SH-SY5Y (cell line): ENCODE measurements around the gene SERINC4.

Source experiments
- GATA2 ChIP-seq: IDR thresholded peaks from 2 replicates; pipeline ENCODE4 v1.6.1; 2011; ENCODE audit warnings: mild to moderate bottlenecking, low read depth, low read length
- GATA3 ChIP-seq: IDR thresholded peaks from 2 replicates; pipeline ENCODE4 v1.6.1; 2011; ENCODE audit warnings: low read depth, mild to moderate bottlenecking, low read length, moderate library complexity

SERINC4 gene

DNA sequence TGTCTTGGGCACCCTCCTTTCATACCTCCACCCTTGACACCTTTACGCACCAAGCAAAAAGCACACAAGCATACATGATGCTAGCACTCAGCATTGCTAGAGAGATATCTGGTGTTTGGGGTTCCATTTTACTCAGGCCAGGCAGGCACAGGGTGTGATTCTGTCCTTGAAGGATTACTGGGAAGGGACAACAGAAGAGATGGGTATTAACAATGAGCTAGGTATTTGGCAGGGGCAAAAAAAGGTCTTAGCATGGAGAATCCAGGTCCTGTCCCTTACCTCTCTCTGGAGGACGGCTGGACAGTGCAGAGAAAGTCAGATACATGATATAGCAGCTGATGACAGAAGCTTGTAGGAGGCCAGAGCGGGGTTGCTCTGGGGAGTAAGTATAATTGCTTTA lies 3.5 kb downstream of the SERINC4 start:
- TF ChIP-seq GATA2 = no peak
- TF ChIP-seq GATA3 = no peak

DNA sequence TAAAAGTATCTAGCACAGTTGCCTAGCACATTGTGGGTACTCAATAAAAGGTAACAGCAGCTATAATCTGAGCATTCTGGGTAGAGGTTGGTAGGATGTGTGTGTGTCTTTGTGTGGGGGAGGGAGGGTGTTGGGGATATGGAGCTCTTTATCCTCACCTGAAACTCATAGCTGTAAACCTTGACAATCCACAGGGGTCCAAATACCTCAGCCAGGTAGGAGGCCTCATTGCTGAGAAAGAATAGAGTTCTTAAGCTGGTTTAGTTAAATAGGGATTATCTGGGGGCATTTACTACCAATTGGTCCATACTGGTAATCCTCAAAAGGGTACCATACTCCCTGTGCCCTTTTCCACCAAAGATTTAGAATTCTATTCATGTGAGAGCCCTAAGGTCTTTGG lies 4.0 kb downstream of the SERINC4 start:
- TF ChIP-seq GATA2 = no peak
- no peak for TF ChIP-seq GATA3

DNA sequence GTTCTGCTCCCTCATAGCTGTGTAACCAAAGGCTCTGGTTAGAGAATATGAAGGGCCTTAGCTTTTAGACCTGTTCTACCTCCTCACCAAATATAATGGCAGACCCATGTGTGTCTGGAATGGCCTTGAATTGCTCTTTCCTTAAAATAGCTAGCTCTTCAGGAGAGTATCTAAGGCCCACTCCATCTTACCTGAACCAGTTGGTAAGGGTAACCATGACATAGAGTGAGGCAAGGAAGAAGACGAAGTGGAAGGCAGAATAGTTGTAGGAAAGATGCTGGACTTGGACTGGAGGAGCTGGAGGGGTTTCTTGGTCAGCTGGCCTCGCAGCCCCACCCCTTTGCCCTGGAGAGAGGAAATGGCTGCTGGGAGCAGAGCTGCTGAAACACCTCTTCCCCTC lies 4.8 kb downstream of the SERINC4 start:
- TF ChIP-seq GATA3 = no peak
- no peak for TF ChIP-seq GATA2

DNA sequence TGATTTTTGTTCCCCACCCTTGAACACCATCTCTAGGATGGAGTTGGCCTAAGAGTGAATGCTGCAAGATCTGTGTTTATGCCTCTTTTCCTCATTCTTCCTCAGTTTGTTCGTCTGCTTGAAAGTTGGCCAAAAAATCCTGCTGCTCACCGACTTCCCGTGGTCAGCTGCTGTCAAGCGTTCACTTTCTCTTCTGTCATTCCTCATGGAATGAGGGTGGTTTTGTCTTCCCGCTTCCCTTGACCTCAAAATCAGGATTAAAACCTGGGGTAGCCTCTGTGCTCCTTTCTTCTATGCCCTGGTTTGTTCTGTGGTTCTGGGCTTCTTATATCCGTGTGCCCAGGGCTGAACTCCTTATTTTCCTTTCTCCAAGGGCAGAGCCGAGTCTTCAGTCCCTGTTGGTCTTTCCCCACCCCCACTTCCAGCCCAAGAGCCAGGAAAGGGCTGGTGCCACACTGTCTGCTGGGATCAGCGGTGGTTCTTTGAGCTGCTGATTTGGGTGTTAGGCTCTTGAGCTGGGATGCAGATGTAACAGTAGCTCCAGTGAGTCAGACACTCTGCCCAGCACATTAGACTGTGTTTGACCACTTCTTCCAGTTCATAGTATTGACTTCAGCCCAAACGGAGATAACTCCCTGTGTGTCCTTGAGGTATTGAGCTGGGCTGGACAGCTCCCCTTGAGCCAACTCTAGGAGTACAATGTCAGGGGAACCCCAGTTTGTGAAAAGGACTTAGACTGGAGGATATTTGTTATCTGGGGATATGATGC lies 5.6 kb downstream of the SERINC4 start:
- TF ChIP-seq GATA3 (no peak), GATA2 (no peak)

DNA sequence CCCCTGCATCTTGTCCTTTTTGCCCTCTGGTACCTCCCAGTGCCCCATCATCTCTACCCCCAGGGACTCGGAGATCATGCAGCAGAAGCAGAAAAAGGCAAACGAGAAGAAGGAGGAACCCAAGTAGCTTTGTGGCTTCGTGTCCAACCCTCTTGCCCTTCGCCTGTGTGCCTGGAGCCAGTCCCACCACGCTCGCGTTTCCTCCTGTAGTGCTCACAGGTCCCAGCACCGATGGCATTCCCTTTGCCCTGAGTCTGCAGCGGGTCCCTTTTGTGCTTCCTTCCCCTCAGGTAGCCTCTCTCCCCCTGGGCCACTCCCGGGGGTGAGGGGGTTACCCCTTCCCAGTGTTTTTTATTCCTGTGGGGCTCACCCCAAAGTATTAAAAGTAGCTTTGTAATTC lies 6.4 kb downstream of the SERINC4 start:
- TF ChIP-seq GATA3 (no peak), GATA2 (no peak)

DNA sequence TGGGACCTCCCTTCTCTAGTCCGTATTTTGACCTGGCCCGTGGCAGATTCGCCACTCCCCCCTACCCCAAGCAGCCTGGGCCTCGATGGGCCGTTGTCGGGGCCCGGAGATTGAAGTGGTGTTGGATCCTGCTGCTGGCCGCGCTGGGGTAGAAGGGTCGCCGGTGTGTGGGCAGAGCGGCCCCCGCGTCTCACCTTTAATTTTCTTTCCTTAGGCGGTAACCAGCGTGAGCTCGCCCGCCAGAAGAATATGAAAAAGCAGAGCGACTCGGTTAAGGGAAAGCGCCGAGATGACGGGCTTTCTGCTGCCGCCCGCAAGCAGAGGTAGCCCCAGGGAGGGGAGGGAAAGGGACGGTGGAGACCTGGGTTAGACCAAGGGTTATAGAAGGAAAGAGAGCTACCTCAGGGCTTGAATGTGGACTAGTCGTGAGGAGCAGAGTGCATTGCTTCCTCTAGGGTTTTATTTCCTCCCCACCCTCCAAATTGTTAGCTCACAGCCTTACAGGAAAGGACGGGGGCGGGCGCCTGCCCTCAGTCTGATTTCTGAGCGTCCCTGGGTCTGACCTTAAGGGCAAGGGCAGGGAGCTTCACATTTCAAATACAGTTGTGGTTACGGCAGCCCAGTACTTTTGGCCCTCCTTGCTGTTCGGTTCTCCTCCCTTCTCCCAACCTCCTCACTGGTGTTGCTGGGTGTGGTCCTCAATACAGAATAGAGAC lies 7.1 kb downstream of the SERINC4 start:
- TF ChIP-seq GATA3 = no peak
- TF ChIP-seq GATA2 = no peak

DNA sequence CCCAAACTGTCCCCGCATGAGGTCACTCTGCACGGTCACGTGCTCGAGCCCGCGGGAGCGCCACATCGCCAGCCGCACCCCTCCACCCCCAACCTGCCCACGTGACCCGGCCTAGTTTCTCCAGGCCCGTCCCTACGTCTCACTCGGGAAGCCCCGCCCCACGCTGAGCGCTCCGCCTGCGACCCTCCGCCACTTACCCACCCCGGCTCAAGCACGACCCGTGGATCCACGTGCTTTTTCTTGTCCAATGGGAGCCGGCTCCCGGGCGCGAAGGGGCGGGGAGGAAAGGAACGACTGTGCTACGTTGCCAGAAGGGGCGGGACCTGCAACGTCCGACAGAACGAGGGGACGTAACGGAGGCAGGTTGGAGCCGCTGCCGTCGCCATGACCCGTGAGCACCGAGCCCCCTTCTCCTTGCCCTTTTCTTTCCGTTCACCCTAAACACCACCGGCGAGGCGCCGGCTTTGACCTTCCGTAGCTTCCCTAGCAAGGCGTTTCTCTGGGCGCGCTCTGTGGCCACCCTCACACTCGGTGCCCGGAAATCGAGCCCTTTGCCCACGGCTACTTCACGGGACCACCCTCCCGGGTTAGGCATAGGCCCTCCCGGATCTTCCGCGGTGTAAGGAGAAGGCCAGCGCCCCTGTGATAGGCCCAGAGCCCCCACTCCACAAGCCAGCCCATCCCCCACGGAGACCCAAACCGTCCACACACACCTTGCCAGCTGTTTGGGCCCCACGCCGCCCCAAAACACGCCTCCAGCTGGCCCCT lies 7.8 kb downstream of the SERINC4 start, which contains the start of gene SERF2:
TSS of gene SERF2 (plus strand) at position 328 of the 768 bp plus-strand sequence. CDS start at position 385, 57 bp downstream.
- TF ChIP-seq GATA3 (no peak), GATA2 (no peak)

DNA sequence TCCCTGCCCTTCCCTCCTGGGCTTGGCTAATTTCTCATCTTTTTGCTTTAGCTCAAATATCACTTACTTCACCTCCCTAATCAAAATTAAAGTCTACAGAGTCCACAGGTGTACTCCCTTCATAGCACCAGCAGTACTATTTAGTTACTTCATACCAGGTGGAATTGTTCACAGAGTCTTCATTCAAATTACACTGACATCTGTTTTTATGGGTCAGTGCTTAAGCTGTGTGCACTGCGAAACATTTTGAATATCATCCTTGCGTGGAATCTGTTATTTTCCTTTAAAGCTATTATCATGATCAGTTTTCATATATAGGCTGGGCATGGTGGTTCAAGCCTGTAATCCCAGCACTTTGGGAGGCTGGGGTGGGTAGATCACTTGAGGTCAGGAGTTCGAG lies 10.6 kb downstream of the SERINC4 start:
- TF ChIP-seq GATA2 = no peak

DNA sequence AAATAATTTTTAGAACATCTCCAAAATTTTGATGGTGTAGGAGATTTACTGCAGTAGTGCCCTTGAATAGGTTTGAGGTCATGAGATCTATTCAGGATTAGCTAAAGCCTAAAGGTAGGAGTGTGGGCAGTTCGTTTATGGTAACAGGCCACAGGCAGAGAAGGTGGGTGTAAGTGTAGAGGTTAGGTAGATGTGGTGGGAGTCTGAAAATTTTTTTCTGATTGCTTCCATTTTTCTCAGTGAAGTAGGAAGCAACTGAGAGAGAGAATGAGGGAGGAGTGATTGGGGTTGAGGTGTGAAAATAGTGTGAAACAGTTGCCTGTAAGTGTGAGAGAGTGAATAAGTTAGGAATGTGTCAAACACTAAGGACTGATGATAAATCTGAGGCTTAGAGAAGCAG lies 21.0 kb downstream of the SERINC4 start:
- TF ChIP-seq GATA2 (no peak), GATA3 (no peak)

DNA sequence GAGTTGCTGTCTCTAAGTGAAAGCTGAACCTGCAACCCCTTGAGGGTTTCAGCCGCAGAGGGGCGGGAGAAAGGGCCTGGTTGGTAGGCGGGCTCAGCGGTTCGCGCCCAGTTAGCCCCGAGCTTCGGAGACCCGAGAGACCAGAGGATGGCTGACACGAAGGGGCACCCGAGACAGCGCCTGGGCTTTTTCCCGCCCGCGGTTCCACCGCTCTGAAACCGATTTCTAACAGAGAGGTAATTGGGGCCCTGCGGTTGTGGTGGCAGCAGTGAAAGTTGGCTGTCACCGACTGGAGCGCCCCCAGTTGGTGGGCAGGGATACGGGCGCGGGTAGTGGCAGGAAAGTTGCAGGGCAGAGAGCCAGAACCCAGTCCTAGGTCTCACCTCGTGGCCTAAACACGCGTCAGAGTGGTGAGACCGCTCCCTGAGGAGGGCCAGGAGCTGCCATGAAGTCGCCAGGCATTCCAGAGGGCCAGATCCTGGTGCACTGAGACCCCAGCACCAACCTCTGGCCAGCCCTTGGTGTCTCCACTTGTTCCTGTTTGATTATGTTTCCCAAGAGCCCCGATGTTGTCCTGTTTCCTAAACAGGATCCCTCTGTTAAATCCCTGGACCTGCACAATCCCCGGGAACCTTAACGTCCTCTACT lies 22.6 kb downstream of the SERINC4 start:
- TF ChIP-seq GATA3 = no peak
- TF ChIP-seq GATA2 = no peak

DNA sequence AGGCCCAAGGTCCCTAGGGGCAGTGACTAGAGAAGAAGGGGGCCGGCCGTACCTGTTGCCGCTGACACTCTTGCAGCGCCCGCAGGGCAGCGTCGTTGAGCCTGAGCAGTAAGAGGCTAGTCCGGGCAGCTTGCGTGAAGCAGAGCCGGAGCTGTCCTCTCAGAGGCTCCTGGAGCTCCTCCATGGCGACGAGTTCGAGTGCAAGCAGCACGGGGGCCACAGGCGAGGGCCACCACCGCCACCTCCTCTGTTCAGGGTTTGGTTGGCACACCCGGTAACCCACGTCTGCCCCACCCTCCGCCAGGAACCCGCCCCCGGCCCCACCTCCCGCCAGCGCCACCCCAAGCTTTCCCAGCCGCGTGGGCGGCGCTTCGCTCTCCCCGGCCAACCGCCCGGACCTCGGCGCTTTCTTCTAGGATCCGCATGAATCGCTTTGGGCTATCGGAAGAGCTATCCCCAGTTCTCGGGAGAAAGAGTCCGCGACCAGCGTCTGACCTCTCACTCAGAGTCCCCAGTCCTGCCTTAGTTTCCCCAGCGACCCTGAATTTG lies 23.2 kb downstream of the SERINC4 start, which contains the start of gene ELL3:
TSS of gene ELL3 (minus strand) at position 249 of the 549 bp plus-strand sequence. CDS start at position 184, 65 bp downstream.
- TF ChIP-seq GATA3 = no peak
- no peak for TF ChIP-seq GATA2

DNA sequence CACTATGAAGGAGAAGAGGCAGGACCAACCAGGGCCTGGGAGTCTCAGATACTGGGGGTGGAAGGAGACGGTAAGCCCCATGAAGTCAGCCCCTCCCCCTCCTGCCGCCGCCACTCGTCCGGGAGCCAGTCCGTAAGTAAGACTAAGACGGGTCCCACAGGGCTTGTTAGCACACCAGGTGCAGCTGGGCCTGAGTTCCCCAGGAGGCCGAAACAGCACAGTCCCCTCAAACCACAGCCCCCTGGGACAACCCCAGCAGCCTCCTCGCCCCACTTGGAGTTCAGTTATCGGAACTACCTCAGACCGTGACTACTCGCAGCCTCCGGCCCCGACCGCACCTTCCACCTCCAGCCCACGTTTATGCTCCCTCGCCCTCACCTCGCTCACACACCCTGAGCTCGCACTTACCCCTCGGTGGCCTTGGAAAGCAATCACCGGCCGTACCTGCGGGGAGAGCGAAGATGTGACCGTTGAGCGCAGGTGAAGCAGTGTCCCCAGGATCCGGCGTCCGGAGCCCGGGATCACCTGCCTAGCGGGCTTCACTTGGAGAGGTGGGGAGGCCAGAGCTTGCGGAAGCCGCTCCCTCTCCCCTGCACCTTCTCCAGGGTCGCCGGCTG lies 23.8 kb downstream of the SERINC4 start:
- no peak for TF ChIP-seq GATA3
- TF ChIP-seq GATA2 = no peak

DNA sequence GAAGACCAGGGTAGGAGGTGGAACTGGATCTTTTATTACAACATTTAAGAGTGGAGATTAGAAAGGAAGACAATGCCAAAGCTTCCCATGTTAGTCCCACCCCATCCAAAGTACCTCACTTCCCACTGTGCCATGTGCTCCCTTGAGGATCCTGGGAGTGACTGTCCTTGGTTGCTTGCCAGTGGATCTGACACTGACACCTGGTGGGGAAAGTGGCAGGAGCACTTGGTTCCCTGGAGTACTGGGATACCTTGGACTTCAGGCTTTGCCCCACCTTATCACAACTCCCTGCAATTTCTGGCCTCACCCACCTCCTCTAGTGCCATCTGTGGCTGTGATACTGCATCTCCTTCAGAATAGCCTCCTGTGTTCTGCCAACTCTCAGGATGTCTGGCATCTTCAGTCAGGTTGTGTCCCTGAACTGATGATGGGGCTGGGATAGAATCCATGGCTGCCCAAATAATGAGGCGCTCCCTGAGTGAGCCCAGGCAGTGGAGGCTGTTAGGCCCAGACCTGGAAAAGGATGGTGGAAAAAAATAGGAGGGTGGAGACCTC lies 24.5 kb downstream of the SERINC4 start:
- no peak for TF ChIP-seq GATA3
- TF ChIP-seq GATA2 = no peak

DNA sequence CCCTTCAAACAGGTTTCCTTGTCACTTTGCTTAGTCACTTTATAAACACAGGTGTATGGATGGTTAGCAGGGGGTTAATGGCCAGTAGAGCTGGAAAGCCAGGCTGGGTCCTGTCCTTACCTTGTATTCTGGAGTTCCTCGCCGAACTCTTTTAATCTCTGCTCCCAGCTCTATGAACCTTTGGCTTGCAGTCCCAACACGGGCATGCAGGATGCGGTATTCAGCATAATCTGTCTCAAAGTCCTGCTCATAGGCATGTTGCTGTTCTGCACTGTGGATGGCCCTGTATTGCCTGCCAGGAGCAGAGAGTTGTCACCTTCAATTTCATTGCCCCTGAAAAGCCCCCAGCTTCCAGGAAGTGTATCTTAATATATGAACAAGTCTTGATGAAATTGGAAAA lies 26.0 kb downstream of the SERINC4 start:
- TF ChIP-seq GATA2 = no peak
- no peak for TF ChIP-seq GATA3
